ENCODE measurements around the gene EML6. TPM values are rescaled to one million over a fixed set of nuclear protein-coding genes. Genes with fewer than 3 reads are reported as not detected.

Gene EML6
- total RNA-seq, 1 donor = 1.1 TPM

GRCh38 chr2:54770211-54770610 is 46.7 kb downstream of the EML6 start:
- Histone ChIP-seq H3K36me3 (ENCODE audit: insufficient read depth, low read length) (no peaks in the 10 kb centered on the region), H3K4me3 (ENCODE audit: insufficient read depth, low read length) (no peak overlapping the region), H3K27ac (ENCODE audit: low read depth, low read length) (no peak overlapping the region), H3K4me1 (ENCODE audit: insufficient read depth, low read length) (peaks cover 24% of the 10 kb centered on the region), H3K27me3 (ENCODE audit: insufficient read depth, low read length) (no peaks in the 10 kb centered on the region), H3K9me3 (ENCODE audit: low read depth, low read length) (no peaks in the 10 kb centered on the region), H3K4me2 (ENCODE audit: insufficient read depth, low read length) (no peak overlapping the region), H2AFZ (ENCODE audit: low read length) (no peak overlapping the region), H3K79me2 (ENCODE audit: insufficient read depth, low read length) (no peaks in the 10 kb centered on the region), H4K20me1 (ENCODE audit: insufficient read depth, low read length) (no peaks in the 10 kb centered on the region)
- no peak for TF ChIP-seq CTCF (IDR thresholded peaks at IDR 0.05; ENCODE audit: extremely low read depth, low read depth, low read length)
- no peak for DNase-seq (ENCODE audit: insufficient read length, low spot score, missing footprints)

GRCh38 chr2:54770676-54771075 is 47.2 kb downstream of the EML6 start:
- no peaks in the 10 kb centered on the region for H3K36me3 ChIP-seq (ENCODE audit: insufficient read depth, low read length)
- no peaks in the 10 kb centered on the region for H3K9me3 ChIP-seq (ENCODE audit: low read depth, low read length)
- no peaks in the 10 kb centered on the region for H3K79me2 ChIP-seq (ENCODE audit: insufficient read depth, low read length)
- TF ChIP-seq CTCF (IDR thresholded peaks at IDR 0.05; ENCODE audit: extremely low read depth, low read depth, low read length) = no peak
- no peaks in the 10 kb centered on the region for H3K27me3 ChIP-seq (ENCODE audit: insufficient read depth, low read length)
- H4K20me1 ChIP-seq (ENCODE audit: insufficient read depth, low read length) = no peaks in the 10 kb centered on the region
- H3K4me2 ChIP-seq (ENCODE audit: insufficient read depth, low read length) = no peak overlapping the region
- no peak for DNase-seq (ENCODE audit: insufficient read length, low spot score, missing footprints)
- H3K4me3 ChIP-seq (ENCODE audit: insufficient read depth, low read length) = no peak overlapping the region
- H3K27ac ChIP-seq (ENCODE audit: low read depth, low read length) = no peak overlapping the region
- no peak overlapping the region for H2AFZ ChIP-seq (ENCODE audit: low read length)
- H3K4me1 ChIP-seq (ENCODE audit: insufficient read depth, low read length) = peaks cover 24% of the 10 kb centered on the region

GRCh38 chr2:54771166-54771885 is 47.9 kb downstream of the EML6 start:
- TF ChIP-seq CTCF (IDR thresholded peaks at IDR 0.05; ENCODE audit: extremely low read depth, low read depth, low read length) = no peak
- Histone ChIP-seq H4K20me1 (ENCODE audit: insufficient read depth, low read length) (no peaks in the 10 kb centered on the region), H3K27me3 (ENCODE audit: insufficient read depth, low read length) (no peaks in the 10 kb centered on the region), H3K4me2 (ENCODE audit: insufficient read depth, low read length) (peak overlapping the region; percentile 68), H3K9me3 (ENCODE audit: low read depth, low read length) (no peaks in the 10 kb centered on the region), H3K36me3 (ENCODE audit: insufficient read depth, low read length) (no peaks in the 10 kb centered on the region), H3K79me2 (ENCODE audit: insufficient read depth, low read length) (no peaks in the 10 kb centered on the region), H3K4me3 (ENCODE audit: insufficient read depth, low read length) (no peak overlapping the region), H2AFZ (ENCODE audit: low read length) (peak overlapping the region; percentile 8), H3K27ac (ENCODE audit: low read depth, low read length) (peak overlapping the region; percentile 59), H3K4me1 (ENCODE audit: insufficient read depth, low read length) (peaks cover 24% of the 10 kb centered on the region)
- no peak for DNase-seq (ENCODE audit: insufficient read length, low spot score, missing footprints)

- H3K4me2 ChIP-seq (ENCODE audit: insufficient read depth, low read length) = peak overlapping the region; percentile 68
- TF ChIP-seq CTCF (IDR thresholded peaks at IDR 0.05; ENCODE audit: extremely low read depth, low read depth, low read length) = no peak
Observed at GRCh38 chr2:54772110-54772509, 48.6 kb downstream of the EML6 start.

More at GRCh38 chr2:54772110-54772509, 48.6 kb downstream of the EML6 start:
- peak overlapping the region; percentile 52 for H2AFZ ChIP-seq (ENCODE audit: low read length)
- DNase-seq (ENCODE audit: insufficient read length, low spot score, missing footprints) = peak; percentile 57
- no peaks in the 10 kb centered on the region for H3K9me3 ChIP-seq (ENCODE audit: low read depth, low read length)
- peaks cover 24% of the 10 kb centered on the region for H3K4me1 ChIP-seq (ENCODE audit: insufficient read depth, low read length)
- no peaks in the 10 kb centered on the region for H4K20me1 ChIP-seq (ENCODE audit: insufficient read depth, low read length)
- no peaks in the 10 kb centered on the region for H3K79me2 ChIP-seq (ENCODE audit: insufficient read depth, low read length)
- no peaks in the 10 kb centered on the region for H3K36me3 ChIP-seq (ENCODE audit: insufficient read depth, low read length)
- peak overlapping the region; percentile 59 for H3K27ac ChIP-seq (ENCODE audit: low read depth, low read length)
- no peaks in the 10 kb centered on the region for H3K27me3 ChIP-seq (ENCODE audit: insufficient read depth, low read length)
- peak overlapping the region; percentile 42 for H3K4me3 ChIP-seq (ENCODE audit: insufficient read depth, low read length)
